Retinal pigment epithelial cell (primary cell): ENCODE measurements around the gene LUZP1.
"Not testable (repeated sequence)": the region's sequence is repeated elsewhere in the genome, so short reads cannot be mapped to it uniquely, and the experiment has no call there.

Experiments
- DNase-seq: peaks from one replicate; pipeline ENCODE4 v3.0.0-alpha.2; 2010; ENCODE audit warnings: low read depth
- H3K4me3 ChIP-seq: 2 replicates; pipeline ENCODE4 v1.5.1; 2011; ENCODE audit warnings: mild to moderate bottlenecking, low read length, control low read depth, moderate library complexity
- TF ChIP-seq, protein P1 (sequence below): conservative IDR thresholded peaks from 2 replicates; pipeline ENCODE4 v1.5.1; 2011; ENCODE audit warnings: low read depth, low read length, control low read depth, inconsistent platforms

LUZP1 gene

DNA sequence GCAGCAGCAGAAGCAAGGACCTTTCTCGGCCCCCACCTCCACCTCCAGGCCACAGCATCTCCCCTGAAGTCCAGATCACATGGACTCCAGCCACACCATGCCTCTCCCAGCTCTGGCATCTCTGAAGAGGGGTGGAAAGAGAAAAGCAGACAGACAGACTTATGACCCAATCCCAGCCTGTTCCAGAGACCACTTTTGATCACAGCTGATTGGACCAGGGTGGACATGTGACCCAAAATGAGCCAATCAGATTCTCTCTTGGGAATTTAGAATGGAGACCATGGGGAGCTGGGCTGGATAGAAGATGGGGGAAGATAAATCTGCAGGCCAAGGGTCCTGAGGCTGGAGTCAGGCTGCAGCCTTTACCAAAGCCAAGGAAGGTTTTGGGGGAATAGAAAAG lies 32.2 kb upstream of the LUZP1 start:
- TF ChIP-seq, protein P1, sequence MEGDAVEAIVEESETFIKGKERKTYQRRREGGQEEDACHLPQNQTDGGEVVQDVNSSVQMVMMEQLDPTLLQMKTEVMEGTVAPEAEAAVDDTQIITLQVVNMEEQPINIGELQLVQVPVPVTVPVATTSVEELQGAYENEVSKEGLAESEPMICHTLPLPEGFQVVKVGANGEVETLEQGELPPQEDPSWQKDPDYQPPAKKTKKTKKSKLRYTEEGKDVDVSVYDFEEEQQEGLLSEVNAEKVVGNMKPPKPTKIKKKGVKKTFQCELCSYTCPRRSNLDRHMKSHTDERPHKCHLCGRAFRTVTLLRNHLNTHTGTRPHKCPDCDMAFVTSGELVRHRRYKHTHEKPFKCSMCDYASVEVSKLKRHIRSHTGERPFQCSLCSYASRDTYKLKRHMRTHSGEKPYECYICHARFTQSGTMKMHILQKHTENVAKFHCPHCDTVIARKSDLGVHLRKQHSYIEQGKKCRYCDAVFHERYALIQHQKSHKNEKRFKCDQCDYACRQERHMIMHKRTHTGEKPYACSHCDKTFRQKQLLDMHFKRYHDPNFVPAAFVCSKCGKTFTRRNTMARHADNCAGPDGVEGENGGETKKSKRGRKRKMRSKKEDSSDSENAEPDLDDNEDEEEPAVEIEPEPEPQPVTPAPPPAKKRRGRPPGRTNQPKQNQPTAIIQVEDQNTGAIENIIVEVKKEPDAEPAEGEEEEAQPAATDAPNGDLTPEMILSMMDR, result no peak
- no peak overlapping the region for H3K4me3 ChIP-seq
- no peak for DNase-seq

DNA sequence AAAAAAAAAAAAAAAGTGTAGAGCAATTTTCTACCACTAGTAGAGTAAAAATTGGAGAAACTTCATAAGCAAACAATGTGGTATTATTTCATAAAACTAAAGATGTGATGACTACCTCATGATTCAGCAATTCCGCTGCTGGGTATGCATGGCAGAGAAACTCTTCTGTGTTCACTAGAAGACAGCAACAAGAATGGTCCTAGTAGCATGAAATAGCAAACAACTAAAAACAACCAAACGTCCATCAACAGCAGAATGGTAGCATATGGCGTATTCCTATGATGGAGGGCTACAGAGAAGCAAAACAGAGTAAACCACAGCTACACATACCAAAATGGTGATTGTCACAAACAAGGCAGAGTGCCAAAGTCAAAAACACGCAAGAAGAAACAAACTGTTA lies 29.7 kb upstream of the LUZP1 start:
- TF ChIP-seq, protein P1, result no peak
- no peak overlapping the region for H3K4me3 ChIP-seq
- DNase-seq, result no peak

DNA sequence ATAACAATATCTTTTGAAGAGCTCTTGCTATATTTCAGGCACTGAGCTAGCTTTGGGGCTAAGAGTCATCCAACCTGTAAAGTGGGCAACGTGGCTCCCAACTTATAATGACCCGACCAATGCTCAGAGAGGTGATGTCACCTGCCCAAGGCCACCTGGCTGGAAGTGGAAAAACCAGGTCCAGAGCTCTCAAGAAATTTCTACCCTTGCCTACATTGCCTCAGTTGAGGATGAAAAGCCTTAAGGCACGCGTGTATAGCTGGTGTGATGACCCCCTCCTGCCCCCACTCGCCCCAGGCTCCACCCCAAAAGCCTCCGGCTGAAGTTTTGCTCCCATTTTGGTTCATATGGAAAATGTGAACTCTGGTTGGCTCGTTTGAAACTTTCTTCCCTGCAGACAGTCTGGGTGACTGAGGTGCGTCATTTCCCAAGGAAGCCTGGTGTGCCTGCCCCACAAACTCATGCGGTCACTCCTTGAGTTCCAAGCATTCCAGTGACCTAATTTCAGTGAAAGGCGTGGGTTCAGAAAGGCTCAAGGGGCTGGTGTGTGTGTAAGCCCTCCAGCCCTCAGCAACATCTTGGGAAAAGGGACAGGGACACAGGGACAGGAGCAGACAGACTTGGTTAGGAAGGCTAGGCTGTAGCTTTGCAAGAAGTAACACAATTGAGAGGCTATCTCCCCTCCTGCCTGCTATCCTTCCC lies 28.1 kb upstream of the LUZP1 start:
- TF ChIP-seq, protein P1, result no peak
- peak; percentile 99 for DNase-seq
- H3K4me3 ChIP-seq, result no peak overlapping the region

DNA sequence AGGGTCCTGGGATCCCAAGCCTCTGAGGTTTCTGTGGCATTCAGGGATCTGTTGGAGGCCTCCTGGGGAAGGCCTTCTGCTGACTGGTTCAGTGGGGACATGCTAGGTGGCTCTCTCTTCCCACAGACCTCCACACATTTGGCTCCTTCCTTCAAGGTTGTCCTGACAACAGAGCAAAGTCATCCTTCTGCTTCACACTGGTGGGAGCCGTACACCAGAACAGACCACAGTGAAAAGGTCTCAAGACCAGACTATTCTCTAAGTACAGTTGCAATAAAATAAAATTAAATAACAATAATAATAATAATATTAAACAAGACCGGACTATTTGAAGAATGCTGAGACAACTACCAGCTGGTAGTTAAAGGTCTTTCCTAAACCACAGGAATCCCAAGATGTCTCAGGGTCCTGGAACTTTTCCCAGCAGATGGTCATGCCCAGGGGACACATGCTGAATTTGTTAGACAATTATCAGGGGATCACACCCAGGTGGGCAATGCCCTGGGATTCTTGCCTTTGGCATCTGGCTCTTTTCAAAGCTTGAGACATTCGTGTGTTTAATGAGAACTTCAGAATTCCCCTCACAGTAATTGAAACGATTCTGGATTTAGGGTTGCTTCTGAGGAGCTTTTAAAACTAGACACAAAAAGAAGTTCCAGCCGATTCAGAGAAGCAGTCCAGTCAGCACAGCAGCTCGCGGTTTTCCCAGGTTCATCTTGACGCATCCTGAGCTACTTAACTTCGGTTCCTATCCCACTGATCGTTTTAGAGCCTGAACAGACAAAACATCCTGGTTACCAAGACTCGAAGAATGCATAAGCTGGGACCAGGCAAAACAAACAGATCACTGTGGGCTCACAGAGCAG lies 25.7 kb upstream of the LUZP1 start:
- no peak overlapping the region for H3K4me3 ChIP-seq
- DNase-seq, result peak; percentile 87
- TF ChIP-seq, protein P1, result no peak

DNA sequence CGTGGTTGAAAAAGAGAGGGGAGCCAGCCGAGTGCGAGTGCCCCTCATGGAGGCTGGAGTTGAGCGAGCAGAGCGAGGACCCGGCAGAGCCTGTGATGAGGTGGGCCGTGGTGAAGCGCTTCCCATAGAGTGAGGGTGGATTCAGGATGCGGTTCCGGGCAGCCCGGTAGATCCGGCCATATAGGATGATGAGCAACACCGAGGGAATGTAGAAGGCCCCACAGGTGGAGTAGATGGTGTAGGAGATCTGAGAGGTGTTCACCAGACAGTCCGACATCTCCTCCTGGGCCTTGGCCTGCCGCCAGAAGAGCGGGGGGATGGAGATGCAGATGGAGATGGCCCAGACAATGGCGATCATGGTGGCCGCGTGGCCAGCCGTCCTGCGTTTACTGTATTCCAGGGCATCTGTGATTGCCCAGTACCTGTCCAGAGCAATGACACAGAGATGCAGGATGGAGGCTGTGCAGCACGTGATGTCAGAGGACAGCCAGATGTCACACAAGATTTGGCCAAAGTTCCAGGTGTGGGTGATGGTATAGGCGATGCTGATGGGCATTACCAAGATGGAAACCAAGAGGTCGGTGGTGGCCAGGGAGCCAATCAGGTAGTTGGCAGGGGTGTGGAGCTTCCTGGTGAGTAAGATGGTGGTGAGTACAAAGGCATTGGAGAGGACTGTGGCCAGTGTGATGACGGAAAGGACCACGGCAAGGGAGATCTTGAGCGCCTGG lies 24.9 kb upstream of the LUZP1 start:
- DNase-seq, result no peak
- no peak overlapping the region for H3K4me3 ChIP-seq
- TF ChIP-seq, protein P1, result no peak

DNA sequence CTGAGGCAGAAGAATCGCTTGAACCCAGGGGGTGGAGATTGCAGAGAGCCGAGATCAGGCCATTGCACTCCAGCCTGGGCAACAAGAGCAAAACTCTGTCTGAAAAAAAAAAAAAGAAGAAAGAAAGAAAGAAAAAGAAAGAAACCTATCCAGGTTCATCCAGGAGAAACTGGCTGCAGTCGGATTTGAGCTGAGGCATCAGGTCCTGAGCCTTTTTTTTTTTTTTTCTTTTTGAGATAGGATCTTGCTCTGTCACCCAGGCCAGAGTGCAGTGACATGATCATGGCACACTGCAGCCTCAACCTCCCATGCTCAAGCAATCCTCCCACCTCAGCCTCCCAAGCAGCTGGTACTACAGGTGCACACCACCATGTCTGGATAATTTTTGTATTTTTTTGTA lies 22.5 kb upstream of the LUZP1 start:
- TF ChIP-seq, protein P1, result no peak
- no peak overlapping the region for H3K4me3 ChIP-seq
- DNase-seq, result no peak

DNA sequence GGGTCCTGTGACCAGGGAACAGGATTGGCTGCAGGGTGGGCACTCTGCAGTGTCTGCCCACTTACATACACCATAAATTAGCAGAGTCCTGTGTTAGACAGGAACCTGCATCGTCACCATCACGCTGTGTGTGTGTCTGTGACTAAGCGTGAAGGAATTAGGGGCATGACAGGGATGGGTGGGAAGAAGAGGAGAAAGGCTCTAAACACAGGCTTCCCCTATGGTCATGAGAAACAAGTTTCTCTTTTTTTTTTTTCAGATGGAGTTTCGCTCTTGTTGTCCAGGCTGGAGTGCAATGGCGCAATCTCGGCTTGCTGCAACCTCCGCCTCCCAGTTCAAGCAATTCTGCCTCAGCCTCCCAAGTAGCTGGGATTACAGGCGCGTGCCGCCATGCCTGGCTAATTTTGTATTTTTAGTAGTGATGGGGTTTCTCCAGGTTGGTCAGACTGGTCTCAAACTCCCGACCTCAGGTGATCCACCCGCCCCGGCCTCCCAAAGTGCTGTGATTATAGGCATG lies 20.3 kb upstream of the LUZP1 start:
- H3K4me3 ChIP-seq, result not testable (repeated sequence)

More for the DNA sequence above, 20.3 kb upstream of the LUZP1 start:
- peak; percentile 97 for DNase-seq
